ENCODE measurements around the gene VAV1.

GRCh38 chr19:6853868-6854267 is 81.4 kb downstream of the VAV1 start:
- TF ChIP-seq CTCF (IDR thresholded peaks at IDR 0.05) = no peak
- no peak for TF ChIP-seq POLR2A (IDR thresholded peaks at IDR 0.05)
